Measurements from ENCODE around the gene PARVB. TPM values are rescaled to one million over a fixed set of nuclear protein-coding genes. Genes with fewer than 3 reads are reported as not detected.

Gene PARVB
- total RNA-seq, 2 experiments from 2014 or later: 71.4 to 71.5 TPM

GRCh38 chr22:44161673-44162072 is 137.6 kb downstream of the PARVB start:
- Mint-ChIP-seq H3K9me3 (no peaks in the 10 kb centered on the region), H3K4me3 (no peak overlapping the region), H3K27ac (no peak overlapping the region), H3K4me1 (no peaks in the 10 kb centered on the region), H3K36me3 (peaks cover 2% of the 10 kb centered on the region), H3K27me3 (no peaks in the 10 kb centered on the region)
- no peak for DNase-seq

DNA sequence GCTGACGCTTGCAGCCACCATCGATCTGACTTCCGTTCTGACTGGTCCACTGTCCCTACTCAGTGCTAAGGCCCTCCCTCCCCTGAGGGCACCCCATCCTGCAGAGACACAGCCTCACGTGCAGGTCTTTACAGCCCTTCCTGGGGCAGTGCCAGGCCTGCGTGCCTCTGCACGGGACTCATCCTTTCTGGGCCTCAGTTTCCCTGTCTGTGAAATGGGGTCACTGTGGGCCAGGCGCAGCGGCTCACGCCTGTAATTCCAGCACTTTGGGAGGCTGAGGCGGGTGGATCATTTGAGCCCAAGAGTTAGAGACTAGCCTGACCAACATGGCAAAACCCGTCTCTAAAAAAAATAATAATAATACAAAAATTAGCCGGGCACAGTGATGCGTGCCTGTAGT is 138.9 kb downstream of the PARVB start:
- H3K27ac Mint-ChIP-seq: no peak overlapping the region
- no peaks in the 10 kb centered on the region for H3K4me1 Mint-ChIP-seq
- no peaks in the 10 kb centered on the region for H3K27me3 Mint-ChIP-seq
- DNase-seq: no peak
- H3K4me3 Mint-ChIP-seq: no peak overlapping the region
- H3K9me3 Mint-ChIP-seq: no peaks in the 10 kb centered on the region
- H3K36me3 Mint-ChIP-seq: peaks cover 1% of the 10 kb centered on the region

DNA sequence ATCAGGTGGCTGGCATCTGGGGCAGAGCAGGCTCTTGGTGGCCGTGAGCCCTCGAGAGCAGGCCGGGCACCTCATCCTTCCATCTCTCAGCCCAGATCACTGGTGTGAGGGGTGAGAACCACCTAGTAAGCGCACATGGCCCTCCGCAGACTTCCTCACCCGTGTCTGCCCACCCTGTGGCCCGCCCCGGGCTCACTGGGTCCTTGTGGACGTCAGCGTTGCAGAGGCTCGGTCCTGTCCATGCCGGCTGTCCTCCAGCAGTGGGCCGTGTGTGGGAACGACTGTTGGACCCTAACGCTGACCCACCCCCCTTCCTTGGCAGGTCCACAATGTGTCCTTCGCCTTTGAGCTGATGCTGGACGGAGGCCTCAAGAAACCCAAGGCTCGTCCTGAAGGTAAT is 139.4 kb downstream of the PARVB start:
- Mint-ChIP-seq H3K4me3 (no peak overlapping the region), H3K36me3 (no peaks in the 10 kb centered on the region), H3K27me3 (no peaks in the 10 kb centered on the region), H3K27ac (no peak overlapping the region), H3K9me3 (no peaks in the 10 kb centered on the region), H3K4me1 (no peaks in the 10 kb centered on the region)
- DNase-seq: no peak

DNA sequence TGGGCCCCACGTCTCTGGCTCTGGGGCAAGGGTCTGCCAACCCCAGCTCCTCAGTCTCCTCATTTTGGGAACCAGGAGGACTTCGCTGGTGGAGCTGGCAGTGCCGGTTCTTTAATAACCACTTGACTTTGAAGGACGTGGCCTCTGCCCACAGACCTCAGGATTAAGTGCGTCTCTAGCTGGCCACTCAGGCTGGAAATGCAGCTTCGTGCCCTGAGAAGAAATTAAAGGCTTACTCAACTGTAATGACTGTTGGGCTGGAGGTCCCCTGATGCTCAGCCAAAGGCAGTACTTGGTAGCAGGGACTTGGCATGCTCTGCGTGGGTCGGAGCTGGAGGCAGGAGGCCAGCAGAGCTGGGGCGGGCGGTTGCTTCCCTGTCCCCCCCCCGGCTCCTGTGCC is 139.9 kb downstream of the PARVB start:
- Mint-ChIP-seq H3K4me1 (no peaks in the 10 kb centered on the region), H3K36me3 (peaks cover 1% of the 10 kb centered on the region), H3K27ac (no peak overlapping the region), H3K27me3 (no peaks in the 10 kb centered on the region), H3K4me3 (no peak overlapping the region), H3K9me3 (no peaks in the 10 kb centered on the region)
- DNase-seq: no peak

- no peaks in the 10 kb centered on the region for H3K27me3 Mint-ChIP-seq
- H3K27ac Mint-ChIP-seq: no peak overlapping the region
- H3K9me3 Mint-ChIP-seq: no peaks in the 10 kb centered on the region
- no peaks in the 10 kb centered on the region for H3K4me1 Mint-ChIP-seq
- H3K36me3 Mint-ChIP-seq: peaks cover 1% of the 10 kb centered on the region
- DNase-seq: no peak
- H3K4me3 Mint-ChIP-seq: no peak overlapping the region
Observed at GRCh38 chr22:44165286-44165874, 141.3 kb downstream of the PARVB start.

DNA sequence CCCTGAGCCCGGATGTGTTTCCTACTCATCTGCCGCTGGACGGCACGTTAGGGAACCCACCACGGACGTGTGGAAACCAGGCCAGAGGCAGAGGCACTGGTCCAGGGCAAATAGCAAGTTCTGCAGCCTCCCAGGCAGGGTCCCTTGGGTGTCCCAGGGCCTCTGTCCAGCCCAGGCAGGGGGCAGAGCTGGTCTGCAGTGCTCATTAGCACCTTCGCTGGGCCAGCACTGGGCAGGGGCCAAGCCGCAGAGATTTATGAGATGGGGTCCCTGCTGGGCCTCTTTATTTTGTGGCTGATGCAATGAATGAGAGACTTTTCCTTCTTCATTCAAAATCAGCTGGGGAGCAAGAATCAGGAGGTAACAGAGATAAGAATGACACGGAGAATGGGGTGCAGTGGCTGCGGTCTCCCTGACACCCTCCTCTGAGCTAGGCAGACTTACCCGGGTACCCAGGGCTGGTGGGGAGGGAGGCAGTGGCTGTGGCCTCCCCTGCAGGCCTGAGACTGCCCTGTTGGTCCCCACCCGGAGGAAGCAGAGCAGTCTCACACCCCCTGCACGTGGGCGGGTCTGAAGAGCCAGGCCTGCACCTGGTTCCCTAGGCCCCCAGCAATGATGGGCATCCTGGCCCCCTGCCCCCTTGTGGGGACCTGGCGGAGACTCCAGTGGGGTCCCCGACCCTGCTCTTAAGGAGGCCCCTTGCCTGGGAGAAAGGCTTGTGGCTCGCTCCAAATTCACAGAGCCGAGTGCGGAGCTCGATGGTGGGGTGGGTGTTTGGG is 142.6 kb downstream of the PARVB start:
- H3K4me3 Mint-ChIP-seq: no peak overlapping the region
- peaks cover 1% of the 10 kb centered on the region for H3K36me3 Mint-ChIP-seq
- no peak for DNase-seq
- H3K27ac Mint-ChIP-seq: no peak overlapping the region
- H3K4me1 Mint-ChIP-seq: no peaks in the 10 kb centered on the region
- no peaks in the 10 kb centered on the region for H3K9me3 Mint-ChIP-seq
- H3K27me3 Mint-ChIP-seq: no peaks in the 10 kb centered on the region

DNA sequence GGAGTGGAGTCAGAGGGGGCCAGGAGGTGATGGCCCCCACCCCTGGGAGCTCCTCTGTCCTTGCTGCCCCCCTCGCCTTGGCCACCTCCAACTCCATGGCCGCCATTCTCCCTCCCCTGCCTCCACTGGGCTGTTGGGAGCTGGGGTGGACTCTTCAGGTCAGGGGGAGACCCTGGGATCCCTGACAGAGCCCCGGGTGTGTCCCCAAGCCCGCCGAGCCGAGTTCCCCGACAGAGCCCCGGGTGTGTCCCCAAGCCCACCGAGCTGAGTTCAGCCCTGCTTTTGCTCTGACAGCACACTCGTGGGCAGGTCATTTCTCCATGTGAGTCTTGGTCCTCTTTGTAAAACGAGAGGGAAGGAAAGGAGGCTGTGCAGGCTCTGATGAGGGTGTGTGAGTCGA is 143.4 kb downstream of the PARVB start:
- no peak overlapping the region for H3K4me3 Mint-ChIP-seq
- DNase-seq: no peak
- peaks cover 7% of the 10 kb centered on the region for H3K4me1 Mint-ChIP-seq
- peaks cover 1% of the 10 kb centered on the region for H3K36me3 Mint-ChIP-seq
- no peaks in the 10 kb centered on the region for H3K27me3 Mint-ChIP-seq
- H3K9me3 Mint-ChIP-seq: no peaks in the 10 kb centered on the region
- no peak overlapping the region for H3K27ac Mint-ChIP-seq

DNA sequence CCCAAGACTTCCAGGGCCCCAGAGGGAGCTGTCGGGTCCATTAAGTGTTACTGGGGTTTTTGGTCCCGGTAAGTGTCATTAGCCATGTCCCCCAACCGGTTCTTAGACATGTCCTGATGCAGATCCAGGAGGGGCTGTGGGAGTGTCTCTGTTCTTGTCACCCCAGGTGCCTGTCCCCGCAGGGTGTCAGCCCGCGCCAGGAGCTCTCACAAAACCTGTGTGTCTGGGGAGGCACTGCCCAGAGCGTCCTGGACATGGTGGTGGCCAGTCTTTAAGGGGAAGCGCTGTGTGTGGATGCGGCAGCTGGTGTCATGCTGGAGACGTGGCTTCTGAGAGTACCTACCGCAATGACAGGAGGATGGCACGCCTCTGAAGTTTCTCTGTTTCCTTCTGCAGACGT is 144.1 kb downstream of the PARVB start:
- Mint-ChIP-seq H3K27me3 (no peaks in the 10 kb centered on the region), H3K9me3 (no peaks in the 10 kb centered on the region), H3K36me3 (peaks cover 3% of the 10 kb centered on the region), H3K4me3 (no peak overlapping the region), H3K4me1 (peaks cover 8% of the 10 kb centered on the region), H3K27ac (no peak overlapping the region)
- DNase-seq: no peak

DNA sequence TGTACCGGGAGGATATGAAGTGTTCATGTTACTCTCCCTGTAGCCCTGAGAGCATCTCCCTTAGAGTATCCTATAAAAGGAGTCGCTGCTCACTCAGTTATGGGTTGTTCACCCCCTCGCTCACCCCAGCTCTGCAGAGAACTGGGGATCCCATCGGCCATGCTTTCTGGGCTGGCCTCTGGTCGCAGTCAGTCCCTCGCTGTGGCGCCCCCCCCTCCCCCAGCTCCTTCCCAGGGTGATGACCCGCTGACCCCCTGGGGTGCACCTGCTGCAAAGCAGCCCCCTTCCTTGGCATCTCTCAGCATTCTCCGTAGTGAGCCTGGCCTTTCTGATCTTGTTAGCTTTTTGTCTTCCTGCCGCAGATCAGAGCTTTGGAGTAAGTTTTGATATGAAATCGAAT is 146.4 kb downstream of the PARVB start:
- no peak for DNase-seq
- H3K27me3 Mint-ChIP-seq: no peaks in the 10 kb centered on the region
- H3K4me1 Mint-ChIP-seq: peaks cover 8% of the 10 kb centered on the region
- peaks cover 3% of the 10 kb centered on the region for H3K36me3 Mint-ChIP-seq
- no peaks in the 10 kb centered on the region for H3K9me3 Mint-ChIP-seq
- no peak overlapping the region for H3K27ac Mint-ChIP-seq
- no peak overlapping the region for H3K4me3 Mint-ChIP-seq

- Mint-ChIP-seq H3K27me3 (no peaks in the 10 kb centered on the region), H3K27ac (no peak overlapping the region), H3K9me3 (no peaks in the 10 kb centered on the region), H3K36me3 (peaks cover 3% of the 10 kb centered on the region), H3K4me3 (no peak overlapping the region), H3K4me1 (peaks cover 8% of the 10 kb centered on the region)
- no peak for DNase-seq
Observed at GRCh38 chr22:44171561-44171960, 147.5 kb downstream of the PARVB start.

- H3K27ac Mint-ChIP-seq: no peak overlapping the region
- peak; percentile 18 for DNase-seq
- no peaks in the 10 kb centered on the region for H3K27me3 Mint-ChIP-seq
- peaks cover 3% of the 10 kb centered on the region for H3K36me3 Mint-ChIP-seq
- no peaks in the 10 kb centered on the region for H3K9me3 Mint-ChIP-seq
- H3K4me1 Mint-ChIP-seq: peaks cover 8% of the 10 kb centered on the region
- H3K4me3 Mint-ChIP-seq: no peak overlapping the region
Observed at GRCh38 chr22:44172370-44173108, 148.4 kb downstream of the PARVB start.

DNA sequence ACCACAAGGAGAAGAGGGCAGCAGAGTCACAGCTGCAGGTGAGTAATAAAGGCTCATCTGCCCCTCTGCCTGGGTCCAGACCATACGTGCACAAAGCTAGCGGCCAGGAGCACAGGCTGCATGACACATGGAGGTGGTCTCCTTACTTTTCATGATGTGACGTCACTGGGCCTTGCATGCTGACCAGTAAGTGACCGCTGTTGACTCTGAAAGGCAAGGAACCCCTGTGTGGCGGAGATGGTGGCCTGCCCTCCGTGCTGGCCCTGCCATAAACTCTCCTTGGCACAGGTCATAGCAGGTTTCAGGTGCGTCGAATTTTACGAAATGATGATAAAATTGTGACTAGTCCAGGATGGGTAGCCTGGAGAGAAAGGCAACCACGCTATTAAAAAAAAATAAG is 149.1 kb downstream of the PARVB start:
- H3K4me1 Mint-ChIP-seq: peaks cover 8% of the 10 kb centered on the region
- peaks cover 3% of the 10 kb centered on the region for H3K36me3 Mint-ChIP-seq
- H3K9me3 Mint-ChIP-seq: no peaks in the 10 kb centered on the region
- H3K27me3 Mint-ChIP-seq: no peaks in the 10 kb centered on the region
- no peak overlapping the region for H3K27ac Mint-ChIP-seq
- no peak overlapping the region for H3K4me3 Mint-ChIP-seq
- DNase-seq: no peak

DNA sequence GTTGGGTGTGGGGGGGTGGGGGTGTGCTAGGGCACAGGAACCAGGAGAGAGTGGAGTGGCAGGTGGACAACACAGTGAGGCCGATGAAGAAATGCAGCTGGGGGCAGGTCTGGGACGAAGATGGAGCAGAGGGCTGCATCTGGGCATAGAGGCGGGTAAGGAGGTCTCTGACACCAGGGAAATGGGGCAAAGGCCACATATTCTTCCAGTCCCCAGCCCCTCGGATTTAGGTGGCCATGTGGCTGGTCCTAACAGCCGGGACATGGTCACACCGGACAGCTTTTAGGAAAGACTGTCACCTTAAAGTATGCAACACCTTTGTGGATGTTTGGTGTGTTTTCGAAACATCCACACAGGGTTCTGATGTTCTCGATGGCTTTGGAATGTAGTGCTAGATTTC is 151.6 kb downstream of the PARVB start:
- H3K9me3 Mint-ChIP-seq: no peaks in the 10 kb centered on the region
- H3K4me1 Mint-ChIP-seq: peaks cover 14% of the 10 kb centered on the region
- H3K4me3 Mint-ChIP-seq: no peak overlapping the region
- DNase-seq: no peak
- H3K36me3 Mint-ChIP-seq: peaks cover 2% of the 10 kb centered on the region
- no peak overlapping the region for H3K27ac Mint-ChIP-seq
- H3K27me3 Mint-ChIP-seq: no peaks in the 10 kb centered on the region

- H3K4me1 Mint-ChIP-seq: peaks cover 22% of the 10 kb centered on the region
- no peak overlapping the region for H3K27ac Mint-ChIP-seq
- DNase-seq: no peak
- H3K27me3 Mint-ChIP-seq: no peaks in the 10 kb centered on the region
- no peaks in the 10 kb centered on the region for H3K9me3 Mint-ChIP-seq
- H3K4me3 Mint-ChIP-seq: no peak overlapping the region
- H3K36me3 Mint-ChIP-seq: peaks cover 7% of the 10 kb centered on the region
Observed at GRCh38 chr22:44179196-44179988, 155.3 kb downstream of the PARVB start.

Measured in activated naive CD8-positive, alpha-beta T cell treated with anti-CD3 and anti-CD28 coated beads for 36 hours (primary cell).